RWPE2 (cell line): ENCODE data around the gene B9D1.

Source experiments
- ATAC-seq: fragments of 200-7000 bp; cut with Tn5 transposase; 3 replicates; pipeline ENCODE4 v1.9.1; 2021; ENCODE audit warnings: low read depth
- DNase-seq: peaks from one replicate; pipeline ENCODE4 v3.0.0-alpha.2; 2020; ENCODE audit warnings: low spot score
- H3K27ac ChIP-seq: fragments of 450-650 bp; 2 replicates; pipeline ENCODE4 v1.5.1; 2017; ENCODE audit warnings: mild to moderate bottlenecking; ENCODE audit not compliant: poor library complexity, severe bottlenecking
- H3K27me3 ChIP-seq: fragments of 250-450 bp; sonication (Bioruptor Pico); 2 replicates; pipeline ENCODE4 v1.5.1; 2021; ENCODE audit warnings: mild to moderate bottlenecking, moderate library complexity; ENCODE audit not compliant: insufficient read depth, poor library complexity, severe bottlenecking
- H3K36me3 ChIP-seq: fragments of 250-450 bp; sonication (Bioruptor Pico); 2 replicates; pipeline ENCODE4 v1.5.1; 2020; ENCODE audit warnings: low read depth, mild to moderate bottlenecking, moderate library complexity
- H3K4me1 ChIP-seq: fragments of 250-450 bp; sonication (Bioruptor Pico); 2 replicates; pipeline ENCODE4 v1.5.1; 2021; ENCODE audit warnings: mild to moderate bottlenecking, moderate library complexity; ENCODE audit not compliant: insufficient read depth, poor library complexity, severe bottlenecking
- H3K4me3 ChIP-seq: fragments of 250-450 bp; sonication (Bioruptor Pico); 2 replicates; pipeline ENCODE4 v1.5.1; 2021; ENCODE audit warnings: mild to moderate bottlenecking, moderate library complexity; ENCODE audit not compliant: severe bottlenecking
- H3K9me3 ChIP-seq: fragments of 250-450 bp; sonication (Bioruptor Pico); 2 replicates; pipeline ENCODE4 v1.5.1; 2021; ENCODE audit warnings: mild to moderate bottlenecking, moderate library complexity; ENCODE audit not compliant: severe bottlenecking
- CTCF ChIP-seq: fragments of 450-650 bp; IDR thresholded peaks from one replicate; pipeline ENCODE4 v1.5.1; 2017; ENCODE audit warnings: mild to moderate bottlenecking, moderate library complexity; ENCODE audit not compliant: poor library complexity, severe bottlenecking

B9D1 gene

GRCh38 chr17:19362277-19363113 lies at the start of gene B9D1:
B9D1 (minus strand) TSS chr17:19362723; CDS start chr17:19362569, 154 bp downstream.
- peak; percentile 98 for TF ChIP-seq CTCF
- peak within 1 kb of the TSS; percentile 58 for H3K27ac ChIP-seq

GRCh38 chr17:19411631-19412030 lies 49.1 kb upstream of the B9D1 start:
- no peak for TF ChIP-seq CTCF
- ATAC-seq (no peak), DNase-seq (no peak)
- H3K36me3 ChIP-seq, result no peaks in the 10 kb centered on the region
- H3K4me3 ChIP-seq, result no peak overlapping the region
- peaks cover 7% of the 10 kb centered on the region for H3K4me1 ChIP-seq
- H3K27me3 ChIP-seq, result no peaks in the 10 kb centered on the region
- no peak overlapping the region for H3K27ac ChIP-seq
- no peaks in the 10 kb centered on the region for H3K9me3 ChIP-seq

More at GRCh38 chr17:19362277-19363113, at the start of gene B9D1:
- H3K36me3 ChIP-seq, result no peaks in the 10 kb centered on the region
- H3K27me3 ChIP-seq, result no peaks in the 10 kb centered on the region
- peak; percentile 79 for ATAC-seq
- DNase-seq, result peak; percentile 89
- H3K9me3 ChIP-seq, result no peaks in the 10 kb centered on the region
- peak within 1 kb of the TSS; percentile 61 for H3K4me3 ChIP-seq
- no peaks in the 10 kb centered on the region for H3K4me1 ChIP-seq

GRCh38 chr17:19410875-19411620 lies 48.5 kb upstream of the B9D1 start, which contains the start of gene RNF112:
RNF112 (plus strand) TSS chr17:19411232; CDS start chr17:19411409, 177 bp downstream.
- ATAC-seq (no peak), DNase-seq (no peak)
- Histone ChIP-seq H3K4me1 (peaks cover 7% of the 10 kb centered on the region), H3K36me3 (no peaks in the 10 kb centered on the region), H3K27ac (no peak within 1 kb of the TSS), H3K9me3 (no peaks in the 10 kb centered on the region), H3K27me3 (no peaks in the 10 kb centered on the region), H3K4me3 (no peak within 1 kb of the TSS)
- no peak for TF ChIP-seq CTCF

GRCh38 chr17:19410091-19410490 lies 47.6 kb upstream of the B9D1 start:
- Histone ChIP-seq H3K4me1 (peaks cover 7% of the 10 kb centered on the region), H3K27ac (no peak overlapping the region), H3K27me3 (no peaks in the 10 kb centered on the region), H3K4me3 (no peak overlapping the region), H3K36me3 (no peaks in the 10 kb centered on the region), H3K9me3 (no peaks in the 10 kb centered on the region)
- TF ChIP-seq CTCF, result no peak
- DNase-seq, result no peak
- ATAC-seq, result no peak
